ENCODE data around the gene PKP3.

GRCh38 chr11:359181-359714 is 34.8 kb upstream of the PKP3 start:
- TF ChIP-seq, protein P1, sequence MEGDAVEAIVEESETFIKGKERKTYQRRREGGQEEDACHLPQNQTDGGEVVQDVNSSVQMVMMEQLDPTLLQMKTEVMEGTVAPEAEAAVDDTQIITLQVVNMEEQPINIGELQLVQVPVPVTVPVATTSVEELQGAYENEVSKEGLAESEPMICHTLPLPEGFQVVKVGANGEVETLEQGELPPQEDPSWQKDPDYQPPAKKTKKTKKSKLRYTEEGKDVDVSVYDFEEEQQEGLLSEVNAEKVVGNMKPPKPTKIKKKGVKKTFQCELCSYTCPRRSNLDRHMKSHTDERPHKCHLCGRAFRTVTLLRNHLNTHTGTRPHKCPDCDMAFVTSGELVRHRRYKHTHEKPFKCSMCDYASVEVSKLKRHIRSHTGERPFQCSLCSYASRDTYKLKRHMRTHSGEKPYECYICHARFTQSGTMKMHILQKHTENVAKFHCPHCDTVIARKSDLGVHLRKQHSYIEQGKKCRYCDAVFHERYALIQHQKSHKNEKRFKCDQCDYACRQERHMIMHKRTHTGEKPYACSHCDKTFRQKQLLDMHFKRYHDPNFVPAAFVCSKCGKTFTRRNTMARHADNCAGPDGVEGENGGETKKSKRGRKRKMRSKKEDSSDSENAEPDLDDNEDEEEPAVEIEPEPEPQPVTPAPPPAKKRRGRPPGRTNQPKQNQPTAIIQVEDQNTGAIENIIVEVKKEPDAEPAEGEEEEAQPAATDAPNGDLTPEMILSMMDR (IDR thresholded peaks at IDR 0.05) = no peak
- TF ChIP-seq POLR2A (IDR thresholded peaks at IDR 0.05) = no peak

Measured in vagina (tissue), 2 donors.